Kidney glomerular epithelial cell (primary cell): ENCODE measurements around the gene SNED1.
A peak's percentile ranks its signal among the peaks of the same experiment; 100 is the strongest.
"Not testable (repeated sequence)": the region's sequence is repeated elsewhere in the genome, so short reads cannot be mapped to it uniquely, and the experiment has no call there.

Experiments used
- DNase-seq: peaks from one replicate; lab custom pipeline; 2025; lab: John Stamatoyannopoulos, UW

The SNED1 gene

DNA sequence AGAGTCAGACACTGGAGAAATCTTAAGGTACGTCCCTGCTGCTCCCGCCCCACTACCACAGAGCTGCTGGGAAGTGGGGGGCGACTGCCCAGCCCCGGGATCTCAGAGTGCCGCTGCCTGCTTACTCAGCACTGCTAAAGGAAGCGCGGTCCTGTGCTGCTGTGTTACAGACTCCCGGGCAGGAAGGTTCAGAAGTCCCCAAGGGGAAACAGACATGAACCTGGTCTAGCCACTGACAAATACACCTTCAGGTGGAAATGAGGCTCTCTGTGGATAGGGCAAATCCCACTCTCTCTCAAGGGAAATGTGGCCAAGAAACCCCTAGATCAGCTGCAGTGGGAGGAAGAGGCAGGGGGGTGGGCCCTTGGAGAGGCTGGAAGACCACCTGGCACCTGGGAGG is 90.0 kb downstream of the SNED1 start:
- no peak for DNase-seq

DNA sequence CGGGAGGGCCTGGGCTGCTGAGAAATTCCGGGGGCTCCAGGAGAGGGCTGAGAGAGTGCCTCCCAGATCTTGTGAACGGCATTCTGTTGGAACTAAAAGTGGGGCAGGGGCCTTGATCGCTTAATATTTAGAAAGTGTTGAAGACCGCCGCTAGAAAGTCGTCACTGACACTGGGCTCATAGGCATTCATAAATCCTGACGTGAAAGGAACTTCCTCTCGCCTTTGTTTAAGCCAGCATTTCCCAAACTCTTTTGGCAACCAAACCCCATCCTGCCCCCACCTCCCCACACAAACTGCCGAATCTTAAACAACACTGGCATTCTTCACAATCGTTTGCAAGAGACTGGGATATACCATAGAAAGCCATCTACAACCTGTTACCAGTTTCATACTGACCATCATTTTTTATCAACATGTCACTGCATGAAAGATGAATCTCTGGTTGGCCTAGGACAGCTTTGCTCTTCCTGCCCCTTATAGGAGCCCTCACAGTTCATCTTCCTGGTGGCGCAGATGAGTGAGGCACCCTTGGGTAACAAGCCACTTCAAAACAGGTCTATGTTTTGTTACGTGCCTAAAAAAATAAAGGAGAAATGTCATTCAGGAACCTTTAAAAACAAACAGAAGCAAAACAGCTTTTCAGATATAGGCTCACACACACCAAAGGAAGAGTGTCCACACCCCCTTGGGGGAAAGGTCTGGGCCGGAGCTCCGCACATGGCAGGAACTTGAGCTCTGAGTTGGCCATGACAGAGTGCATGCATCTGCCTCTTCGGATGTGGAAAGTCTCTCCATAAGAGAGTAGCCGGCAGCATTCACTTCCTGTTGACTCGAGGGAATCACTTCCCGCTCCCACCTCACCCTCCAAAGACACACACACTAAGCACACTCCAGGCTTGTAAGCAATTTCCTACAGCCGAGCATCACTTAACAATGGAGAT is 90.6 kb downstream of the SNED1 start:
- DNase-seq, result no peak

DNA sequence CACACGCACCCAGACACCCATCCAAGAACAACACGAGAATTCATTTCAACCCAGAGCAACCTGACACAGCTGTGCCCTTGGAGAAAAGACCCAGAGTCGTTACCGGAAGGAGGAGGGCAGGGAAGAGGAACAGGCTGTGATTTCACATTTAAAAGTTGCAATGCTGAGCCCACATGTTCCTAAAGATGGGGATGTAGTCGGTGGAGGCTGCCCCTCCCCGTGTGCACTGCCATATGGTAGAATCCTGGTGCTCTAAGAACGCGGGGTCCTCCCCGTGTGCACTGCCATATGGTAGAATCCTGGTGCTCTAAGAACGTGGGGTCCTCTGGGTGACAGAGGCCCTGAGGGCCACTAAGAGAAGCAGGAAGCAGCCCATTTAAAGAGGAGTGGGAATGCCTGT is 92.8 kb downstream of the SNED1 start:
- no peak for DNase-seq

DNA sequence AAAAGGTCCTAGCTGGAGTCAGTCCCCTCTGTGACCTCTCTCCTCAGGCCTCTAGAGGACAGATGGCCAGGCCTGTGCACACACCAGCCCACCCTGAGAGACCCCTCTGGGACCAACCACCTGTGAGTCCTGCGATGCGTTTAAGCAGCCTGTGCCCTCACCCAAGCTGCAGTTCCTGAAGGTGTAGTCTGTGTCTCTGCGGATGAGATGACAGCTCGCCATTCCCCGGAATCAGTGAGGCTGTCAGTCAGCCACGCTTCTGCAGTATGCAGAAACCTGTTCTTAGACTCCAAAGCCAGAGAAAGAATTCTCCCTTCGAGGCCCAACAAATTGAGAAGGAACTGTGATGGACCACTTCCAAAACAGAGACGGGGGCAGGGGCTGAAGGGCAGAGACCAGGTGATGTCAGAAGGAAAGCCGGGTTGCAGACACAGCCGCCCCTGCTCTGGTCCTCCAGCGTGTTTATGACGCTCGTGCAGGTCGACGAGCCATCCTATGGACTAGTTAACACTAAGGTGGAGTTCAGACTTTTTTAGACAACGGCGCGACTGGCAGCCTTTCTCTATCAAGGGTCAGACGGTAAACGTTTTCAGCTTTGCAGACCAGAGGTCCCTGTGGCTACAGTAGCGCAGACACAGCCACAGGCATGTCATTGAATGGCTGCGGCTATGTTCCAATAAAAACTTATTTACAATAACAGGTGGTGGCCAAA is 93.5 kb downstream of the SNED1 start:
- DNase-seq, result no peak

DNA sequence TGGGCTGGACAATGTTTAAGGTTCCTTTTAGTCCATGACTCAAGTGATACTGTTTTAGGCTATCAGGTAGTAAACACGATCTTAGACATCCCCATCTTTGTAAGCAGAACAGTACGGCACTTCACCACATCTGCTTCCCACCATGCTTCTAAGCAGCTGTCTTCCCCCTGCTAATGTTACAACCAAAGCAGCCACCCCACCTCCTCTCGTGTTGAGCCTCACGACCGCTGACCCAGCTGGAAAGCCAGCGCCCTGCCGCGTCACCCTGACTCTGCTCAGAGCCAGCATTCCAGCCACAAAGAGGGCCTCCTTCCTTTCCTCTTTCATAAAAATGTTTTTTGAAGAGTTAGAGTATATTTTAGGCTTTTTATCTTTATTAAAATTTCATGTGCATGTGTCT is 94.3 kb downstream of the SNED1 start:
- DNase-seq, result no peak

DNA sequence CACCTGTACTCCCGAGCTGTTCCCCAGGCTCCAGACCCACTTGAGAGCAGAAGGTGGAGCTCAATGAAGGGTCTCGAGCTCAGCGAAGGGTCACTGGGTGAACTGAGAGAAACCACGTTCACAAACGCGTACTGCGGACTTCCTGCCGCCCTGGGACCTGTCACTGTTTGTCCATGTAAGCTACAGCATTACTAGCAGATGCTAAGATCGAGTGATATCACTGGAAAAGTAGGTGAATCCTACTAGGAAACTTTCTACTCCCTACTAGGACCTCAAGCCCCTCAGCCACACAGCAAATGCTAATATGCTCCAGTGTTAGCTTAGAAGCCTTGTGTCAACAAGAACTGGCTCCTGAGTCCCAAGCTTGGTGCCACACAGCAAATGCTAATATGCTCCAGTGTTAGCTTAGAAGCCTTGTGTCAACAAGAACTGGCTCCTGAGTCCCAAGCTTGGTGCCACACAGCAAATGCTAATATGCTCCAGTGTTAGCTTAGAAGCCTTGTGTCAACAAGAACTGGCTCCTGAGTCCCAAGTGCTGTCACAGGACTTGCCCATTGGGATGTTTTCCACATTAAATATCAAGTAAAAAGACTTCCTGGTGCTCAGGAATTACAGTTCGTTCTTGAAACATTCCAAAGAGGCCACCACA is 94.8 kb downstream of the SNED1 start:
- DNase-seq, result not testable (repeated sequence)

DNA sequence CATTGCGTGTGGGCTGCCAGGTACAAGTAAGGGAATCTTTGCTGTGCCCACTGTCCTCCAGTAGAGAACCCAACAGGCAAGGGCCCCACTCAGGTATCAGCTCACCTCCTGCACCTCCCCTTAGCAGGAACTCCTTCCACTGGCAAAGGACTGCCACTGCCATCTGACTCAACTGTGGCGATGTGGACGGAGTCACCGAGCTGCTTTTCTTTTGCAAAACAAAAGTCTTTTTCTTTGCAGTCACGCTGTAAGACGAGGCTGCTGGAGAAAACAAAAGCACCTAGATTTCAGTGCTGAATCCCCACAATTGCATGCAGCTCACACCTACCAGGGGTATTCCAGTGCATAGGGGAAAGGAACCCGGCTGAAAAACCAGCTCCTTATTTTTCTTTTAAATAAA is 95.8 kb downstream of the SNED1 start:
- DNase-seq, result no peak

DNA sequence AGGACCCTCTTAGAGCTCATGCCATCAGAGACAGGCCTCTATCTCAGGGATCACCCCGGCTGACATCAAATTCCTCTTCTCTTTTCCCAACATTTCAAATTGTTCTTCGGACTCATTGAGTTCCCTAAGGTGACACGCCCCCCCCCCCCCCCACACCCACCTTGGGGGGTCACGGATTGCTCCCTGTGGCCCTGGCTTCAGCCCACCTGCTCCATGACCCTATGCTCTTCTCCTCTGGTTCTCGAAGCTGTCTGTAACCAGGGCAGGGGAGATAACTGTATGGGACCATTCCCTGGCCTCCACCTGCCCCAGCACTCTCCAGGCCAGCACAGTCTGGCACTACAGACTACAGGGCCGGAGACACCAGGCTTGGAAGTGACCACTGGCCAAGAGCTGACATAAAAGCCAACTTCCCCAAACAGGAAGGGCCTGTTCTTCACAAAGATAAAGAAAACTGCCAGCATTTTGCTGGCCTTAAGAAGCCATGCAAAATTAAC is 96.6 kb downstream of the SNED1 start:
- DNase-seq, result no peak

DNA sequence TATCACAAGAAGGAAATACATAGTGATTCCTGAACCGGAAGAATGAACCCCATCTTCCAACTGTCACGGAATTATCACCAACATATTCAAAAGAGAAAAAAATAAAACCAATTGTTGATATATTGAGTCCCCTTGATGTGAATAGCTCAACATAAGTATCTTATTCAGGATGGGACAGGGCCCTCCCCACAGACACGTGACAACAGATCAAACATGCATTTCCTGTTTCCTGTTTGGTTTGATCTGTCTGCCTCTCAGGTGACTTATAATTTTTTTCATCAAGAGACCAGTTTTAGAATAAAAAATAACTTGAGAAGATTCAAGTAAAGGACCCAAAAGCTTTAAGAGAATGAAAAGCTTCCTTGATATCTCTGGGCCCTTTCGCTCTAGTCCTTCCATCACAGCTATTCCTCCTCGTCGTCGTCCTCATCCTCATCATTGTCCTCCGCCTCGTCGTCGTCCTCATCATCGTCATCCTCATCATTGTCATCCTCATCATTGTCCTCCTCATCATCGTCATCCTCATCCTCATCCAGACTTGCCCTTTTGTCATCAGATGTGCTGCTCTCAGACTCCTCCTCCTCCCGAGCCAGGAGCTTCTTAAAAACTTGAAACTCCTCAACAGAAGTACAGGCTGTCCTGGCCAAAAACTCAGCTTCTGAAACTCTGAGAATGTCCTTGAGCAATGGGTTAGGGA is 97.3 kb downstream of the SNED1 start:
- no peak for DNase-seq

DNA sequence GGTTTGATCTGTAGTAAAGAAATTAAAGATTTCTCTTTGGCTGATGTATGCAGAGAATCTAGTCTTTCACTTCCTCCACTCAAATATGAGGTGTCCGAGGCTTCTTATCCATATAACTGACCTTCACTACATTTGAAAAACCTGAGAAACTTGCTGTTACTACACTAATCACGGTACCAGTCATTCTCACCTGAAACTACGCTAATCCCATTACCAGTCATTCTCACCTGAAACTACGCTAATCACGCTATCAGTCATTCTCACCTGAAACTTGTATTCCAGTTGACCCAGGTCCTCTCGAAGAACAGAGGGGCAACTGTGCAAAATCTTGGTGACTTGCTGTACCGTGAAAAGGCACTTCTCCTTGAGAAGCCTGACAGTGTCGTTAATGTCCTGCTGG is 98.6 kb downstream of the SNED1 start:
- no peak for DNase-seq

DNA sequence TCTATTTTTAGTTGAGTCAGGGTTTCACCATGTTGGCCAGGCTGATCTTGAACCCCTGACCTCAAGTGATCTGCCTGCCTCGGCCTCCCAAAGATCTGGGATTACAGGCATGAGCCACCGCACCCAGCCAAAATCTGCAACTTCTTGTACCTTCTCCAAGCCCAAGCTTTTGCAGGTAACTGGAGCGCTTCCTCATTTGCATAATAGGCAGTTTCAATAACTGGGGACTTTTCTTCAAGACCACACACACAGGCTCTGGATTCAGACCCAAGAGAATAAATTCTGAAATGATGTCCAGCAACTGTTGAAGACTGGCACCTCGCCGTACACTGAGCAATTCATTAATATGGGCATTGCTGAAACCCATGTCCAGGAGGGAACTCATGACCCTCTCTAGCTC is 100.8 kb downstream of the SNED1 start:
- DNase-seq, result no peak

DNA sequence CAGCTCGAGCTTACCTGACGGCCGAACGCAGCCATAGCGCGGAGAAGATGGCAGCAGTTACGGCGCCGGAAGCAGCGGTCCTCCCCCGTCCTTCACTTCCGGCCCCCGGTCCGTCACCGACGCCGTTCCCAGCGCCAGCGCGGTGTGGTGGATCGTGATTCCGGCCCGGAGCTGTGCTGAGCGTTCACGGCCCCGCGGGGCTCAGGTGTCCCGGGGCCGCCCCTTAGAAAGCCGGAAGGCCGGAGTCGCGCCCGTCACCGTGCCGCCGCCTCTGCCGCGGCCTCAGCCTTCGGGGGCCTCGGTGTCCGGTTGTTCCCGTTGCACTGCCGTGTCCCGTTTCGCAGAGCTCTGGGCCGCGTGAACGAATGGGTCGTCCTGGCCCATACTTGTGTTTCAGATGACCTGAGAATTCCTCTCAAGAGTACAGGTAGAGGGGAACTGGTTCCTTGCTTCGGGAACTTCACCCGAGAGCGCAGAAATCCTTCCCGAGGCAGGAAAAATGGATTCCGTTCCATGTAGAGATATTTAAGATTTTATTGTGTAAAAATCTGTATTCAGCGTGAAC is 103.9 kb downstream of the SNED1 start, which contains the start of gene MTERF4:
MTERF4 (minus strand) TSS at position 49 of the 565 bp plus-strand sequence; CDS start at position 35, 14 bp downstream.
- peak; percentile 55 for DNase-seq

DNA sequence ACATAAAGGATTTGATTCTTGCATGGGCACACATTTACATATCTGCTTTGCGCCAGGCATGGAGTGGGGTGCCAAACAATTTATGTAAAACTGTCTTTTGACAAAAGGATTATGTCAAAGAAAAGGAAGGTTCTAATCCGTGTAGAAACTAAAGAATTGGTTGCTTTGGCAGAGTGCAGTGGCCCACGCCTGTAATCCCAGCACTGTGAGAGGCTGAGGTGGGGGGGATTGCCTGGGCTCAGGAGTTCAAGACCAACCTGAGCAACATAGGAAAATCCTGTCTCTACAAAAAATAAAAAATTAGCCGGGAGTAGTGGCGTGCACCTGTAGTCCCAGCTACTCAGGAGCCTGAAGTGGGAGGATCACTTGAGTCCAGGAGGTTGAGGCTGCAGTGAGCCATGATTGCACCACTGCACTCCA is 104.8 kb downstream of the SNED1 start:
- no peak for DNase-seq

DNA sequence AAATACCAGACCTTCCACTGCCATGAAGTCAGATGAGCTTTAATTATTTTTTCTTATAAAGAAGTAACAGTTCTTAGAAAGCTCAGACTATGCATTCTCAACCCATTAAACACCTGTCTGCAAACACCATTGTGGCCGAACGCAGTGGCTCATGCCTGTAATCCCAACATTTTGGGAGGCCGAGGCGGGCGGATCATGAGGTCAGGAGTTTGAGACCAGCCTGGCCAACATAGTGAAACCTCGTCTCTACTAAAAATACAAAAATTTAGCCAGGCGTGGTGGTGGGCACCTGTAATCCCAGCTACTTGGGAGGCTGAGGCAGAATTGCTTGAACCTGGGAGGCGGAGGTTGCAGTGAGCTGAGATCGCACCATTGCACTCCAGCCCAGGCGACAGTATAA is 106.2 kb downstream of the SNED1 start:
- not testable (repeated sequence) for DNase-seq

DNA sequence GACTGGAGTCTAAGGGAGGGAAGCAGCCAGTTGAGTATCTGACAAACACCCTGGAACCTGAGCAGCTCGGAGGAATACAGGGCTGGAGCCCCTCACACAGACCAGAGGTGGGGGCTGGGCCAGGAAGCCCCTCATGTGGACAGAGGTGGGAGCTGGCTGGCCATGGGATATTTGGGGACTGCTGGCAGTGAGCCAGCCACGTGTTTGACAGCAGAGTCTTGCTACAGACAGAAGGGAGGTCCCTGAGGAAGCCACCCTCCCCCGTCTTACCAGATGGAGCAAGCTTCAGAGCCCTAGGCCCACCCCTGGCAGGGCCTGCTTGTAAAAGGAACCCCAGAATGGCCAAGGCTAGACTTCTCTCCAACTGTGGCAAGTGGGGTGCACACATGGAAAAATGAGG is 107.2 kb downstream of the SNED1 start:
- DNase-seq, result no peak

DNA sequence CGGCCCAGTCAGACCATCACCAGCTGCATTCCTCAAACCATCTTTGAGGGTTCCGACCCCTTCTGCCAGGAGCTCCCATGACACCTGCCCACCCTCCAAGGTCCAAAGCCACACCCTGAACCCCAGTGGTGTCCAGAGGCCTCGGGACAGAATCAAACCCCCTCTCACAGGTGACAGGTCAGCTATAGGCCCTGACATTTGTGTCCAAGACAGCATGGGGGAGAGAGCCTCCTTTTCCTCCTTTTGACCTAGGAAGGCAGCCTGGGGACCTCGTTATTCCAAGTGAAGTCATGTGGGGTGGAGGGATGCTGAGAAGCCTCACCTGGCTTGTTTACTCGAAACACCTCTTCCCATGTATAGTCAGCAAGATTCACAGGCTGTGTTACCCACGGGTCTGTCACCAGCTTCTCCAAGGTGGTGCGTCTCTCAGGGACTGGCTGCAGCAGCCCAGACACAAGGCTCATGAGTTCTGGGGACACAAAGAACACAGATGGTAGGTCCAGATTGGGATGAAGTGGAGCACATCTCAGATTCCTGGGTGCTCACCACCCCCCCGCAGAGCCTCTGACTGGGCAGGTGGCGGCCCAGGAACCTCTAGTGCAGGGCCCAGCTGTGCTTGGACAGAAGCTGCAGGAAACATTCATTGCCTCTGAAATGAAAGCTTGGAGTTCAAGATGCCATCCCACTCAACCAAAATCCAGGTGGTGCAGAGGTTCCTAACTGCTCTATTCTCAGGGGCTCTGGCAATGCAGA is 108.8 kb downstream of the SNED1 start:
- no peak for DNase-seq

DNA sequence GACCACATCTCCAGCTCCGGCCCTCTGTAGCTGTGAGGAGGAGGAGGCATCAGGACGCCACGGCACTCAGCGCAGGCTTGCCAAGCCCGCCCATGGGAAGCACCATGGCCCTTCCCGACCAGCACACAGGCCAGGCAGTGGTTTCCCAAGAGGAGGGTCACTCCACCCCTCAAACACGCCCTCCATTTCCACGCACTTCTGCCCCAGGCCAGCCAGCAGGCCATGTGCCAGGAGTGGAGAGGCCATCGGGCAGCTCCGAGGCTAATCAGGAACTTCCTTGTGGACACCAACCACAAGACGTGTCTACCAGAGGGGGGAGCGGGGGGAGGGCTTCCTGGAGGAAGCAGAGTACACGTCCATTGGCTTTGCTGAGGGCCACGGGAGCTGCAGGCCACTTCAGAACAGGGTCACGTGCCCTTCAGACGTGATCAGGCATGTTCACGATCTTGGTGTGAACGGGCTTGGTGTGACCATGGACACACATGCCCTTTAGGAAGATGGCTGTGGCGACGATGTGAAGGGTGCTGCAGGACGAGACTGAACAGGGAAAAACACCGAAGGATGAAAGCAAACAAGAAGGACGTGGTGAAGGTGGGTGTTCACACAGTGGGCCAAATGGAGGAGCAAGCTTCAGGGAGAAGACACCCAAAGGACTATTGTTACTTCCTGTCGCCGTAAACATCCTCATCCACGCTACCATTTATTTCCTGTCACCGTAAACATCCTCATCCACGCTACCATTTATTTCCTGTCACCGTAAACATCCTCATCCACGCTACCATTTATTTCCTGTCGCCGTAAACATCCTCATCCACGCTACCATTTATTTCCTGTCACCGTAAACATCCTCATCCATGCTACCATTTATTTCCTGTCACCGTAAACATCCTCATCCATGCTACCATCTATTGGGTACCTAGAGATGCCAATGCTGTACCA is 110.1 kb downstream of the SNED1 start:
- DNase-seq, result no peak

DNA sequence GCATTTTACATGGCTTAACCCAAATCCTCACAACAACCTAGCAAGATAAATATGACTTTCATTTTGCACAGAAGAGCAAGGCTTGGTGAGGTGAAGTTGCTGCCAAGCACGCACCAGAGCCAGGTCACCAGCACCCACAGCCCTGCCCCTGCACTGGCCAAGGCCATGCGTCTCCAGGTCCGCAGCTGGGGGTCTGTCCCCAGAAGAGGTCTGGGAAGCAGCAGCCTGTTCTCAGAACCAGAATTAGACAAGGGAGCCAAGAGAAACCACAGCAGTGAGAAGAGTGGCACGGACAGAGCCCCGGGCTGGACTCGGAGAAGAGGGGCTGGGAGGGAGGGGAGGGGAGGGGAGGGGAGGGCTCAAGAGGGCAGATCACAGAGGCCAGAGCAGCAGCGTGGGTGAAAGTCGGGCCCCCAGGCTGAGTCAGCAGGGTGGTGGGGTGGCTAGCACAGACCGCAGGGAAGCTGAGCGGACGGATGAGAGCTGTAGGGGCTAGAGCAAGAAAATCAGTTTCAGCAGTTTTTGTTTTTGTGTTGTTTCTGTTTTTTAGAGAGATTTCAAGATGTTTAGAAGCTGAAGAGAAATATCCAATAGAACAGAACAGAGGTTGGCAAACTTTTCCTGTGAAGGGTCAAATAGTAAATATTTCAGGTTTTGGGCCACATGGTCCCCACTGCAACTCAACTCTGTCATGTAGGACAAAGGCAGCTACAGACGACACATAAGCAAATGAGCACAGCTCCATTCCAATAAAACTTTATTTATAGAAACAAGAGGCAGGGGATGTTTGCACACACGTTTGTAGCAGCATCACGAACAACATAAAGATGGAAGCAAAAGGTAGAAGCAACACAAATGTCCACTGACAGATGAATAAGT is 111.0 kb downstream of the SNED1 start:
- no peak for DNase-seq
